ENCODE data around the gene MT1H. TPM values are rescaled to one million over a fixed set of nuclear protein-coding genes. Genes with fewer than 3 reads are reported as not detected.

The MT1H gene
- total RNA-seq, 1 experiment from 2014 or later, result not detected

DNA sequence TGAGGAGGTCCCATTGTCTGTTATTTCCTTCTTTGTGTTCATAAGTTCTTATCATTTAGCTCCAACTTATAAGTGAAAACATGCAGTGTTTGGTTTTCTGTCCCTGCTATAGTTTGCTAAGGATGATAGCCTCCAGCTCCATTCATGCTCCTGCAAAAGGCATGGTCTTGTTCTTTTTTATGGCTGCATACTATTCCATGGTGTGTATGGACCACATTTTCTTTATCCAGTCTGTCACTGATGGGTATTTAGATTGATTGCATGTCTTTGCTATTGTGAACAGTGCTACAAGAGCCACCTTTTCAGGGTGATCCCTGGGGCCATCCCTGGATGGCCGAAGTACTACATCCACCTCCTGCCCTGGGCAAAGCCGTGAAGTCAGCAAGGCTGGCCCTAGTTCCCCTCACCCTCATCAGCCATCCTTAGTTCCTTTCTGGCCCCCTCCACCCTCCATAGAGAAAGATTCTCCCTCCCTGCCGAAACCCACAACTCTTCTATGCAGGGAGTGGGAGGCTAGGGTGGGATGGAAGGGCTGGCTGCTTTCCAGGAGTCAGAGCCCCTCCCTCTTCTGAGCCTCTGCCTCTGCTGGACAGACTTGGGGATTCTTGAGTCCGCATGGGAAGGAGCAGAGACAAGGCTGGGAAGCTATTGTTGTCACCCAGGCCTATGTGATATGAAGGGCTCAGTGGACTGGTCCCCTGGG, 21.0 kb downstream of the MT1H start:
- H3K36me3 ChIP-seq (ENCODE audit: low read depth), result no peaks in the 10 kb centered on the region
- no peaks in the 10 kb centered on the region for H3K79me2 ChIP-seq (ENCODE audit: low read depth)
- TF ChIP-seq, protein P1, sequence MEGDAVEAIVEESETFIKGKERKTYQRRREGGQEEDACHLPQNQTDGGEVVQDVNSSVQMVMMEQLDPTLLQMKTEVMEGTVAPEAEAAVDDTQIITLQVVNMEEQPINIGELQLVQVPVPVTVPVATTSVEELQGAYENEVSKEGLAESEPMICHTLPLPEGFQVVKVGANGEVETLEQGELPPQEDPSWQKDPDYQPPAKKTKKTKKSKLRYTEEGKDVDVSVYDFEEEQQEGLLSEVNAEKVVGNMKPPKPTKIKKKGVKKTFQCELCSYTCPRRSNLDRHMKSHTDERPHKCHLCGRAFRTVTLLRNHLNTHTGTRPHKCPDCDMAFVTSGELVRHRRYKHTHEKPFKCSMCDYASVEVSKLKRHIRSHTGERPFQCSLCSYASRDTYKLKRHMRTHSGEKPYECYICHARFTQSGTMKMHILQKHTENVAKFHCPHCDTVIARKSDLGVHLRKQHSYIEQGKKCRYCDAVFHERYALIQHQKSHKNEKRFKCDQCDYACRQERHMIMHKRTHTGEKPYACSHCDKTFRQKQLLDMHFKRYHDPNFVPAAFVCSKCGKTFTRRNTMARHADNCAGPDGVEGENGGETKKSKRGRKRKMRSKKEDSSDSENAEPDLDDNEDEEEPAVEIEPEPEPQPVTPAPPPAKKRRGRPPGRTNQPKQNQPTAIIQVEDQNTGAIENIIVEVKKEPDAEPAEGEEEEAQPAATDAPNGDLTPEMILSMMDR (conservative IDR thresholded peaks at IDR 0.05), result no peak
- no peak for TF ChIP-seq EZH2 (IDR thresholded peaks at IDR 0.05; ENCODE audit: low read depth)
- H3K4me2 ChIP-seq, result no peak overlapping the region
- no peak overlapping the region for H3K4me3 ChIP-seq
- DNase-seq, result no peak
- ChIA-PET POLR2A (ENCODE audit: unreplicated experiment) (no interaction called here), CTCF (no interaction called here)
- no peaks in the 10 kb centered on the region for H4K20me1 ChIP-seq (ENCODE audit: insufficient read depth)
- H3F3A ChIP-seq (ENCODE audit: insufficient read depth, low read depth), result peaks cover 22% of the 10 kb centered on the region
- BruUV-seq (replicated peaks), result no TSS peak
- H3K9me2 ChIP-seq (ENCODE audit: insufficient read depth), result no peaks in the 10 kb centered on the region
- no peaks in the 10 kb centered on the region for H3K27me3 ChIP-seq (ENCODE audit: insufficient read depth, low read depth)
- peaks cover 6% of the 10 kb centered on the region; the same call in 1 of the 2 replicates for H3K9me3 ChIP-seq (ENCODE audit: insufficient read depth, low read depth)
- no peak overlapping the region for H2AFZ ChIP-seq
- H3K27ac ChIP-seq, result no peak overlapping the region
- intact Hi-C loops (cut with micrococcal nuclease; ENCODE audit: unreplicated experiment), result no loop called here
- H3K4me1 ChIP-seq (replicated peaks; ENCODE audit: insufficient read depth), result peaks cover 45% of the 10 kb centered on the region

DNA sequence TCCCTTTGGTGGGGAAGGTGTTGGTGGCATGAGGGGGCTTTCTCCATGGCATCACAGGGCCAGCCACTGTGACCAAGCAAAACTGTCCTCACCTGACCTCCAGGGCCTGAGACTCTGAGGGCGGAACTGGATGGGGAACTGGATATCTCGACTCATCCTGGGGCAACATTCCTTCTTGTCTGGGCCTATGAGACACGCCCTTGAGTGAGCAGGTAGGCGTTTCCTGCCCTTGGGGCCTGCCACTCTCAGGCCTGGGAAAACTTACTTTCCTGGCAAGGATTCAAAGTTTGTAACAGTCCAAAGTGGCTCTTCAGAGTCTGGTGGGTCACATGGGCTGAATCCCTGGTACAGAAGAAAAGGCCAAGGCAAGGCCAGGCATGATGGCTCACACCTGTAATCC, 22.3 kb downstream of the MT1H start:
- BruUV-seq (replicated peaks), result no TSS peak
- intact Hi-C loops (cut with micrococcal nuclease; ENCODE audit: unreplicated experiment), result loop anchor here (2.0 kb wide), 1 partner anchor 85 kb away; no protein-coding TSS in a partner anchor
- Histone ChIP-seq H3K36me3 (ENCODE audit: low read depth) (no peaks in the 10 kb centered on the region), H3K4me2 (peak overlapping the region; percentile 25), H3K4me1 (replicated peaks; ENCODE audit: insufficient read depth) (peaks cover 48% of the 10 kb centered on the region), H4K20me1 (ENCODE audit: insufficient read depth) (no peaks in the 10 kb centered on the region), H3K27ac (peak overlapping the region; percentile 54), H3K9me2 (ENCODE audit: insufficient read depth) (no peaks in the 10 kb centered on the region), H3K79me2 (ENCODE audit: low read depth) (no peaks in the 10 kb centered on the region), H3K4me3 (no peak overlapping the region), H3K27me3 (ENCODE audit: insufficient read depth, low read depth) (no peaks in the 10 kb centered on the region), H3K9me3 (ENCODE audit: insufficient read depth, low read depth) (no peaks in the 10 kb centered on the region), H3F3A (ENCODE audit: insufficient read depth, low read depth) (peaks cover 22% of the 10 kb centered on the region), H2AFZ (no peak overlapping the region)
- POLR2A ChIA-PET (ENCODE audit: unreplicated experiment), result no interaction called here
- DNase-seq, result peak; percentile 92 to 96
- CTCF ChIA-PET, result no interaction called here
- TF ChIP-seq, protein P1 (conservative IDR thresholded peaks at IDR 0.05), result no peak
- TF ChIP-seq EZH2 (IDR thresholded peaks at IDR 0.05; ENCODE audit: low read depth), result no peak

DNA sequence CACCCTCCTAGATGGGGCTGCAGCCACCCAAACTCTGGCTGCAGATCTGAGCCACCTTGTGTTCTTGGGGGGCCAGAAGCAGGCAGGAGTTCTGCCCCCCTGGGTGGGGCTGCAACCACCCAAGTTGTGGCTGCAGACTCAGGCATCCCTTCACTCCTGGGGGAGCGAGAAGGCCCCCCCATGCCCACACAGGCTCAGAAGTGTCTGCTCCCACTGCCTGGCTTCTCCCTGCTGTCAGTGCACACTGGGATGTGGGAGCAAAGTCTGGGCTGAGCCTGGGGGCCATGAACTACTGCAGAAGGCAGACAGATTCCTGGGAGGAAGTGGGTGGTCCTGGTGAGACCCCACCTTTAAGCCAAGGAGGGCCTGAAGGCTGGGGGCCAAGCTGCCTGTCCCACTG, 25.6 kb downstream of the MT1H start:
- H3K4me3 ChIP-seq, result no peak overlapping the region
- H4K20me1 ChIP-seq (ENCODE audit: insufficient read depth), result no peaks in the 10 kb centered on the region
- peaks cover 5% of the 10 kb centered on the region for H3F3A ChIP-seq (ENCODE audit: insufficient read depth, low read depth)
- intact Hi-C loops (cut with micrococcal nuclease; ENCODE audit: unreplicated experiment), result no loop called here
- no peak overlapping the region for H2AFZ ChIP-seq
- H3K27ac ChIP-seq, result no peak overlapping the region
- no peaks in the 10 kb centered on the region for H3K79me2 ChIP-seq (ENCODE audit: low read depth)
- peaks cover 29% of the 10 kb centered on the region for H3K4me1 ChIP-seq (replicated peaks; ENCODE audit: insufficient read depth)
- H3K4me2 ChIP-seq, result no peak overlapping the region
- BruUV-seq (replicated peaks), result no TSS peak
- no peaks in the 10 kb centered on the region for H3K27me3 ChIP-seq (ENCODE audit: insufficient read depth, low read depth)
- no peaks in the 10 kb centered on the region for H3K9me2 ChIP-seq (ENCODE audit: insufficient read depth)
- ChIA-PET POLR2A (ENCODE audit: unreplicated experiment) (no interaction called here), CTCF (no interaction called here)
- TF ChIP-seq EZH2 (IDR thresholded peaks at IDR 0.05; ENCODE audit: low read depth), result no peak
- TF ChIP-seq, protein P1 (conservative IDR thresholded peaks at IDR 0.05), result no peak
- DNase-seq, result no peak
- no peaks in the 10 kb centered on the region for H3K9me3 ChIP-seq (ENCODE audit: insufficient read depth, low read depth)
- no peaks in the 10 kb centered on the region for H3K36me3 ChIP-seq (ENCODE audit: low read depth)

Data from PC-9 (cell line).